ENCODE data around the gene SKAP1. TPM values are rescaled to one million over a fixed set of nuclear protein-coding genes. Genes with fewer than 3 reads are reported as not detected.

The SKAP1 gene
- total and polyA plus RNA-seq, 4 donors: 4.4 to 36.1 (median 24.7) TPM

DNA sequence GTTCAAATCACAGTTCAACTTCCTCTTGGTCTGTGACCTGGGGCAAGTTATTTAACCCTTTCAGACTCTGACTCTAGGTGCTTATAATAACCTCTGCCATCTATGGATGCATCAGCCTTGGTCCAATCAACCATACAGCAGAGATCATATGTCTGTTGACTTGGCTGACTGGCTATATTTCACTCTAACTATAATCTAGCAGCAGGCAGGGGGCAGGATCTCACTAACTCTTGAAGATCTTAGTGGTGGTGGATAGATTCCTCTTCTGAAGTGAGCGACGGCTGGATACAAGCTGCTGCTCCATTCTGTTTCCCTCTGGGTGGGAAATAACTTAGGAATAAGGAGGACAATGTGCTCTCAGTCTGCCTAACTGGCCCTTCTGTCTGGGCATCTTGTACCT lies 146.6 kb downstream of the SKAP1 start:
- peaks cover 3% of the 10 kb centered on the region for H3K4me1 ChIP-seq (ENCODE audit: control insufficient read depth, insufficient read depth, low read length)
- H3K27me3 ChIP-seq (ENCODE audit: control insufficient read depth, insufficient read depth, low read length): no peaks in the 10 kb centered on the region
- DNase-seq (ENCODE audit: low read depth in 4 of 6, low spot score in 6 of 6): peak in 1 of 6 donors; percentile 49
- no peak overlapping the region for H3K27ac ChIP-seq (ENCODE audit: low read depth, low read length)
- H3K4me3 ChIP-seq (ENCODE audit: low read depth, low read length): no peak overlapping the region
- H3K36me3 ChIP-seq (ENCODE audit: control insufficient read depth, insufficient read depth, low read length): no peaks in the 10 kb centered on the region
- 30% methylated on average over 2 of the region's 2 CpGs for WGBS (ENCODE audit: insufficient coverage)
- H3K9me3 ChIP-seq (ENCODE audit: control insufficient read depth, insufficient read depth, low read length): no peaks in the 10 kb centered on the region

DNA sequence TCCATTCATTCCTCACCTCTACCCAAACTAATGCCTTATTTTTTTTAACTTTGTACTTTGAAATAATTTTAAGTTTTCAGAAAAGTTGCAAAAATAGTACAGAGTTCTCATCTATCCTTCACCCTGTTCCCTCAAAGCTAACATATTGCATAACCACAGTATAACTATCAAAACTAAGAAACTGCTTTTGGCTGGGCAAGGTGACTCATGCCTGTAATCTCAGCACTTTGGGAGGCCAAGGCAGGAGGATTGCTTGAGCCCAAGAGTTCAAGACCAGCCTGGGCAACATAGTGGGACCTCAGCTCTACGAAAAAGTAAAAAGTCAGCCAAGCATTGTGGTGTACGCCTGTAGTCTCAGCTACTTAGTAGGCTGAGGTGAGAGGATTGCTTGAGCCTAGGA lies 147.7 kb downstream of the SKAP1 start:
- H3K4me3 ChIP-seq (ENCODE audit: low read depth, low read length): no peak overlapping the region
- 96% methylated on average over 2 of the region's 2 CpGs for WGBS (ENCODE audit: insufficient coverage)
- no peak overlapping the region for H3K27ac ChIP-seq (ENCODE audit: low read depth, low read length)
- peaks cover 3% of the 10 kb centered on the region for H3K4me1 ChIP-seq (ENCODE audit: control insufficient read depth, insufficient read depth, low read length)
- H3K9me3 ChIP-seq (ENCODE audit: control insufficient read depth, insufficient read depth, low read length): no peaks in the 10 kb centered on the region
- H3K27me3 ChIP-seq (ENCODE audit: control insufficient read depth, insufficient read depth, low read length): no peaks in the 10 kb centered on the region
- H3K36me3 ChIP-seq (ENCODE audit: control insufficient read depth, insufficient read depth, low read length): no peaks in the 10 kb centered on the region
- no peak for DNase-seq (ENCODE audit: low read depth in 4 of 6, low spot score in 6 of 6)

GRCh38 chr17:48278760-48279491 lies 151.1 kb downstream of the SKAP1 start:
- WGBS (ENCODE audit: insufficient coverage): 100% methylated on average over 1 of the region's 5 CpGs
- Histone ChIP-seq H3K4me3 (ENCODE audit: low read depth, low read length) (no peak overlapping the region), H3K4me1 (ENCODE audit: control insufficient read depth, insufficient read depth, low read length) (peaks cover 3% of the 10 kb centered on the region), H3K36me3 (ENCODE audit: control insufficient read depth, insufficient read depth, low read length) (no peaks in the 10 kb centered on the region), H3K27ac (ENCODE audit: low read depth, low read length) (no peak overlapping the region), H3K9me3 (ENCODE audit: control insufficient read depth, insufficient read depth, low read length) (no peaks in the 10 kb centered on the region), H3K27me3 (ENCODE audit: control insufficient read depth, insufficient read depth, low read length) (no peaks in the 10 kb centered on the region)
- no peak for DNase-seq (ENCODE audit: low read depth in 4 of 6, low spot score in 6 of 6)

GRCh38 chr17:48276776-48277175 lies 153.2 kb downstream of the SKAP1 start:
- H3K4me3 ChIP-seq (ENCODE audit: low read depth, low read length): no peak overlapping the region
- H3K27me3 ChIP-seq (ENCODE audit: control insufficient read depth, insufficient read depth, low read length): no peaks in the 10 kb centered on the region
- H3K27ac ChIP-seq (ENCODE audit: low read depth, low read length): no peak overlapping the region
- no CpG with 5 or more reads among the region's 1 CpG for WGBS (ENCODE audit: insufficient coverage)
- no peak for DNase-seq (ENCODE audit: low read depth in 4 of 6, low spot score in 6 of 6)
- H3K36me3 ChIP-seq (ENCODE audit: control insufficient read depth, insufficient read depth, low read length): no peaks in the 10 kb centered on the region
- no peaks in the 10 kb centered on the region for H3K9me3 ChIP-seq (ENCODE audit: control insufficient read depth, insufficient read depth, low read length)
- H3K4me1 ChIP-seq (ENCODE audit: control insufficient read depth, insufficient read depth, low read length): no peaks in the 10 kb centered on the region

- 89% methylated on average over 1 of the region's 2 CpGs for WGBS (ENCODE audit: insufficient coverage)
- Histone ChIP-seq H3K36me3 (ENCODE audit: control insufficient read depth, insufficient read depth, low read length) (no peaks in the 10 kb centered on the region), H3K27me3 (ENCODE audit: control insufficient read depth, insufficient read depth, low read length) (no peaks in the 10 kb centered on the region), H3K9me3 (ENCODE audit: control insufficient read depth, insufficient read depth, low read length) (no peaks in the 10 kb centered on the region), H3K4me1 (ENCODE audit: control insufficient read depth, insufficient read depth, low read length) (no peaks in the 10 kb centered on the region), H3K4me3 (ENCODE audit: low read depth, low read length) (no peak overlapping the region), H3K27ac (ENCODE audit: low read depth, low read length) (no peak overlapping the region)
- no peak for DNase-seq (ENCODE audit: low read depth in 4 of 6, low spot score in 6 of 6)
Measured at GRCh38 chr17:48270899-48271298, 159.1 kb downstream of the SKAP1 start.

DNA sequence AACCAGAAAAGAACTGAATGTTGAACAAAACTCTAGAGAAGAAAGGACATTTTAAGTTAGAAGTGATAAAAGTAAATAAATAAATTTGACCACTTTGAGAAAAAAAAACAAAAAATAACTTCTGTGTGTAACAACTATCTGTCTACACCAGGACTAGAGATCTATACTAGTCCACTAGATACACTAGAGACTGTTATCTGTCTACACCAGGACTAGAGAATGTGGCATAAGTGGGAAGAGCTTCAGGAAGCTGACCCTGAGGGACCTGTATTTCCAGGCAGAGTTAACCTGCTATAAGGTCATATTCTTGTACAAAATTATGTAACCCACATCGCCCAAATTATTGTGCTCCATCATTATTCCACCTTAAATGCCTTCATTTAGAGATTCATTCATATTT lies 160.8 kb downstream of the SKAP1 start:
- no peaks in the 10 kb centered on the region for H3K9me3 ChIP-seq (ENCODE audit: control insufficient read depth, insufficient read depth, low read length)
- WGBS (ENCODE audit: insufficient coverage): no CpG with 5 or more reads among the region's 1 CpG
- no peaks in the 10 kb centered on the region for H3K36me3 ChIP-seq (ENCODE audit: control insufficient read depth, insufficient read depth, low read length)
- no peak overlapping the region for H3K27ac ChIP-seq (ENCODE audit: low read depth, low read length)
- no peaks in the 10 kb centered on the region for H3K4me1 ChIP-seq (ENCODE audit: control insufficient read depth, insufficient read depth, low read length)
- no peak for DNase-seq (ENCODE audit: low read depth in 4 of 6, low spot score in 6 of 6)
- H3K27me3 ChIP-seq (ENCODE audit: control insufficient read depth, insufficient read depth, low read length): no peaks in the 10 kb centered on the region
- H3K4me3 ChIP-seq (ENCODE audit: low read depth, low read length): no peak overlapping the region

GRCh38 chr17:48263731-48264035 lies 166.3 kb downstream of the SKAP1 start:
- Histone ChIP-seq H3K4me1 (ENCODE audit: control insufficient read depth, insufficient read depth, low read length) (no peaks in the 10 kb centered on the region), H3K36me3 (ENCODE audit: control insufficient read depth, insufficient read depth, low read length) (no peaks in the 10 kb centered on the region), H3K4me3 (ENCODE audit: low read depth, low read length) (no peak overlapping the region), H3K27me3 (ENCODE audit: control insufficient read depth, insufficient read depth, low read length) (no peaks in the 10 kb centered on the region), H3K27ac (ENCODE audit: low read depth, low read length) (peak overlapping the region; percentile 60), H3K9me3 (ENCODE audit: control insufficient read depth, insufficient read depth, low read length) (no peaks in the 10 kb centered on the region)
- WGBS (ENCODE audit: insufficient coverage): 28% methylated on average over 7 of the region's 8 CpGs
- peak in 2 of 6 donors; percentile 20 to 85 for DNase-seq (ENCODE audit: low read depth in 4 of 6, low spot score in 6 of 6)

DNA sequence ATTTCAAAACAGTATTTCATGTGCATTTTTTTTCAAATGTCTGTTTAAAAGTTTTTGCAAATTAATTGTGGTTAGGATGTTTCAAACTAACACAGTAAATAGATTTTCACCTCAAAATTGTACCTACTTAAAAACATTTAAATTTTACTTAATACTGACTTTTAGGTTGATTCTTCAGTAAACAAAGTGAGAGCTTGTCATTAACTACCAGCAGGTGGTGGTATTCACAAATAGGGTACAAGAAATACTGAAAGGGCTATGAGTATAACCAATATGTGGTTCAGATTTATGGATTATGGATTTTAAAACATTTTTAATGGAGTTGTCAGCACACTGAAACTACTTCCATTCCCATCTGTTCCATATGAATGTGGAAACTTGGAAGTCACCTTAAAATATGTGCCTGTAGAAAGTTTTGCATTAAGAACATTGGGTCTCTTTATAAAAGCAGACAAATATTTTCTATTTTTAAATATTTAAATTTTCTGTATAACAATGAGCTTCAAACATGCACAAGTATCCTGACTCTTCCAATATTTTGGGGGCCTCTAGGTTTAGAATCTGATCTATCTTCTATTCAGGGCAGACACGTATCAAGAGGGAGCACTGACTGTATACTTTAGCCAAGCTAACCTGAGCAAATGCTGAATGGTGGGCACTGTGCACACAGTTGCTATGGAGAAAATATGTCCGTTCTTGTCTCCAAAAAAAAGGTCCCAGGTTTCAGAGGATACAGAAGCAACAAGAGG lies 166.9 kb downstream of the SKAP1 start:
- H3K27ac ChIP-seq (ENCODE audit: low read depth, low read length): peak overlapping the region; percentile 60
- H3K9me3 ChIP-seq (ENCODE audit: control insufficient read depth, insufficient read depth, low read length): no peaks in the 10 kb centered on the region
- no peaks in the 10 kb centered on the region for H3K4me1 ChIP-seq (ENCODE audit: control insufficient read depth, insufficient read depth, low read length)
- DNase-seq (ENCODE audit: low read depth in 4 of 6, low spot score in 6 of 6): peak in 1 of 6 donors; percentile 84
- H3K4me3 ChIP-seq (ENCODE audit: low read depth, low read length): no peak overlapping the region
- H3K27me3 ChIP-seq (ENCODE audit: control insufficient read depth, insufficient read depth, low read length): no peaks in the 10 kb centered on the region
- 4% methylated on average over 2 of the region's 2 CpGs for WGBS (ENCODE audit: insufficient coverage)
- no peaks in the 10 kb centered on the region for H3K36me3 ChIP-seq (ENCODE audit: control insufficient read depth, insufficient read depth, low read length)

DNA sequence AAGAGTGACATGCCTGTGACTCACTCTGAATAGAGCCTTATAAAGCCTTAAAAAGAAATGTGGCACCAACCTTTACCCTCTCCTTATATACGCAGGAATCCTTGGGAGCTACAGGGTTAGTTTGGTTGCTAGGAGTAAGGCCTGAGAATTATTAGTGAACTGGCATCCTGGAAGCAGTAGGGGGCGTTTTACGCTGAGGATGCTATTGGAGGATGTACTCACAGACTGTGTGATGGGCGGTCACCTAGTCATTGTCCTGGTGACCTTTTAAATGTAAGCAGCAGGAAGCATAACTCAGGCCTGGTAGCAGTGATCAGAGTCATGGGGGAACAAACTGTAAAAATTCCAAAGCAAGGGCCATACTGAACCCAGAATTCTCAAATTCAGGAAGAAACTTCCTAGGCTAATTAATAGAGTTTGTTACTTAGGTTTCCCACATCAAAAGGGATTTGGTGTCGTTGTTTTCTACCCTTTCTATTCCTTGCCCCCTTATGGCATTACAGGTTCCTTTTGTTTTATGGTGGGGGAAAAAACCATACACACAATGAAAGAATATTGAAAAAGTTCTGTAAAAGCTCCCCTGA lies 168.6 kb downstream of the SKAP1 start:
- no peaks in the 10 kb centered on the region for H3K27me3 ChIP-seq (ENCODE audit: control insufficient read depth, insufficient read depth, low read length)
- 43% methylated on average over 3 of the region's 5 CpGs for WGBS (ENCODE audit: insufficient coverage)
- H3K4me3 ChIP-seq (ENCODE audit: low read depth, low read length): no peak overlapping the region
- no peaks in the 10 kb centered on the region for H3K4me1 ChIP-seq (ENCODE audit: control insufficient read depth, insufficient read depth, low read length)
- DNase-seq (ENCODE audit: low read depth in 4 of 6, low spot score in 6 of 6): peak in 1 of 6 donors; percentile 86
- no peaks in the 10 kb centered on the region for H3K36me3 ChIP-seq (ENCODE audit: control insufficient read depth, insufficient read depth, low read length)
- no peaks in the 10 kb centered on the region for H3K9me3 ChIP-seq (ENCODE audit: control insufficient read depth, insufficient read depth, low read length)
- no peak overlapping the region for H3K27ac ChIP-seq (ENCODE audit: low read depth, low read length)
